ENCODE data around the gene CEP104. TPM values are rescaled to one million over a fixed set of nuclear protein-coding genes. Genes with fewer than 3 reads are reported as not detected.

The CEP104 gene
- total RNA-seq, 2 experiments from 2014 or later = 29.0 to 32.8 TPM

DNA sequence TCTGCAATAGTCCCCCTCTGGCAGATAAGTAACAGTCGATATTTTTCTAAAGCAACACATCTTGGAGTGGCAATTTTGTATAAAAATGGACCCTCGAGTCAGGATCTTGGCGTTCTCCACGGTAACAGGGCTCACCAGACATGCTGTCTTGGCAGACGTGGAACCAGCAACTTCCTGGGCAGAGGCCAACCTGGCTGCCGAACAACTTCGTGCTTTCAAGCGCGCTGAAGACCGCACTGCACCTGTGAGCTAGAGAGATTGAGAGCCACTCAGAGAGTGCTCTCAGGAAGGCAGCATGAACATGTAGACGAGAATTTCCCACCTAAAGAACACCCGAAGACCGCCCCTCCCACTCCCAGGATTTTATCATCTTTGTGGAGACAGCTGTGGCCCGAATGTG lies 35.7 kb upstream of the CEP104 start:
- H3K4me1 Mint-ChIP-seq (ENCODE audit: low read depth) = peaks cover 37% of the 10 kb centered on the region
- CTCF ChIA-PET = no interaction called here

DNA sequence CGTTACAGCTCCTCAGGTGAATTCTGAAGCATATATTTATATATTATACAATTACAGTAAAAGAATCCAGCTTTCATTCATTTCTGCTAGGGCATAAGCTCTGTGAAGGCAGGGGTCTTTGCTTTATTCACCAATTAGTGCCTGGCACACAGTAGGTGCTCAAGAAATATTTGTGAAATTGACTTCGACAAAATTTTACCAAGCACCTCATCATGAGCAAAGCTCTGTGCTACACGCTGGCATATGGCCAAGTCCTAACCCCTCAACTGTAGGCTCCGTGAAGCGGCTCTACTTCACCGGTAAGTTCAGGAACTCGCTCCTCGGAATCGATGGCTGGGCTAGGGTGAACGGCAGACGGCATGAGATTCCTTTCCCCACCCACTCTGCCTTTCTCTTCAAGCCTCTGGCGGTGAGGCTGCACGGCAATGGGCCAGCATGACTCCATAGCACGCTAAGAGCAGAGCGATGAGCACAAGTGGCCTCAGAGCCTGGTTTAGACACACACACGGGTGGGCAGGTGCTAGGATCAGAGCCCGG lies 34.4 kb upstream of the CEP104 start:
- no peak overlapping the region for H3K27ac Mint-ChIP-seq

More for the DNA sequence above, 35.7 kb upstream of the CEP104 start:
- H3K9me3 Mint-ChIP-seq = peaks cover 4% of the 10 kb centered on the region
- no peak for DNase-seq
- H3K27me3 Mint-ChIP-seq = no peaks in the 10 kb centered on the region
- intact Hi-C loops (cut with micrococcal nuclease) = no loop called here
- H3K27ac Mint-ChIP-seq = no peak overlapping the region
- POLR2A ChIA-PET = no interaction called here
- peaks cover 40% of the 10 kb centered on the region for H3K36me3 Mint-ChIP-seq
- H3K4me3 Mint-ChIP-seq = no peak overlapping the region

DNA sequence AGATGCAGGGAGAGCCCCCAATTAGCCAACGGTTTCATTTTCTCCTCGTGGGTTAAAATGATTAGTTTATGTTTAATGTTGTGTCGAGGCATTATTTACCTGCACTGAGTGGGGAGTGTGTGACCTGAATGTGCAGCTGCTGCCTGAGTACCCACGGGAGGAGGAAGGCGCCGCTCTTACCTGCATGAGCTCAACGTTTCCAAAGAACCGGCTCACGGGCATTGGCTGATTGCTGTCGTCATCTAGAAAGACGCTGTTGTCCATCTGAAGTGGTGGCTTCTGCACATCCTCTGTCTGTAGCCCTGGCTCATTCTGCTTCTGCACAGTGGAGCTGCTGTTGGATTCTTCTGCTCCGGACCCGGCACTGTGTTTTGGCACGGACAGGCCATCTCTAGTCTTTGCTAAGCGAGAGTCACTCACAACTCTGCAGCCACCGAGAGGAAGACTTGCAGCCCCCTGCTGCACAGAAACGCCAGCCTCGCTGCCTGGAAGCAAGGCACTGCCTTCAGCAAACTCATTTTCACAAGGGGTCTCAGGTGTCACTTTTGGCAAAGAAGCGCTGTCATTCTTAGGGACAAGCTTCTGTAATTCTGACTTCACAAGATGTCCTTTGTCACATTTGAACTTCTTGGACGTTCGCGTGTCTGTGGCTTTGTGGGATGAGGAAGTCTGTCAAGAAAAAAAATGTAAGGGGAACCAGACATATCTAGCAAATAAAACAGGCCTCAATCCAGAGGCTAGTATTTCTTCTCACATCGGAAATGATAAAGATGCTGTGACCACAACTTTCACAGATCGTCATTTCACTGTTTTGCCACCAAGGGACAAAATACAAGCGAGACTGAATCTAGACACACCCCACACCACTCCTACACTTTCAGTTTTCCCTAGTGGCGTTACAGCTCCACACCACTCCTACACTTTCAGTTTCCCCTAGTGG lies 33.6 kb upstream of the CEP104 start:
- H3K4me3 Mint-ChIP-seq = no peak overlapping the region
- H3K4me1 Mint-ChIP-seq (ENCODE audit: low read depth) = peaks cover 29% of the 10 kb centered on the region
- H3K27me3 Mint-ChIP-seq = no peaks in the 10 kb centered on the region
- peak overlapping the region; percentile 79 for H3K27ac Mint-ChIP-seq
- peak; percentile 38 for DNase-seq
- peaks cover 40% of the 10 kb centered on the region for H3K36me3 Mint-ChIP-seq
- no peaks in the 10 kb centered on the region for H3K9me3 Mint-ChIP-seq
- intact Hi-C loops (cut with micrococcal nuclease) = loop anchor here (1.0 kb wide), 1 partner anchor 10 kb away; the partner anchor contains the start of gene C1orf174
- CTCF ChIA-PET = interaction anchor here (0.6 to 2.0 kb wide), 2 partner anchors 10 to 16 kb away, joined by 3 to 13 read pairs; partner anchors contain the start of gene C1orf174
- POLR2A ChIA-PET = interaction anchor here (1.0 kb wide), 1 partner anchor 103 kb away, joined by 3 read pairs; no protein-coding TSS in a partner anchor

More for the DNA sequence above, 34.4 kb upstream of the CEP104 start:
- POLR2A ChIA-PET = no interaction called here
- peaks cover 40% of the 10 kb centered on the region for H3K36me3 Mint-ChIP-seq
- H3K27me3 Mint-ChIP-seq = no peaks in the 10 kb centered on the region
- H3K4me3 Mint-ChIP-seq = no peak overlapping the region
- peaks cover 33% of the 10 kb centered on the region for H3K4me1 Mint-ChIP-seq (ENCODE audit: low read depth)
- intact Hi-C loops (cut with micrococcal nuclease) = loop anchor here (1.0 kb wide), 1 partner anchor 9 kb away; the partner anchor contains the start of gene C1orf174
- no peaks in the 10 kb centered on the region for H3K9me3 Mint-ChIP-seq
- no peak for DNase-seq
- CTCF ChIA-PET = interaction anchor here (2.0 kb wide), 1 partner anchor 9 kb away, joined by 13 read pairs; the partner anchor contains the start of gene C1orf174

DNA sequence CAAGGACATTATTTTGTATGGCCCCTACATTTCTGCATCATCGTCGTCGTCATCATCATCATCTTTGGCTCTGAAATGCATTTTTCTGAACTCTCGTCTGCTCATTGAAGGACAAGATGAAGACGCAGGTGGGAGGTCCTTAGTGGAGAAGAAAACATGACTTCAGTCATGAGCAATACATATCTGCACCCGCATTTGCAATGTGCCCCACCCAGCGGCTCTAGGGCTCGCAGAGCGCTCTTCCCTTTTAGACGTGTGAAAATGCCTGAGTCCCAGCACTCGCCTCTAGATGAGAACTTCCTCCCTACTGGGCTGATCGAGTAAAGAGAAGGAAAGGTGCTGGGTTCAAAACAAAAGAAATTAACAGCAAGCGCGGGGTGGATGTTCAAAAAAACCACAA lies 32.9 kb upstream of the CEP104 start:
- ChIA-PET CTCF (interaction anchor here (0.6 to 2.0 kb wide), 2 partner anchors 11 to 17 kb away, joined by 3 to 13 read pairs; partner anchors contain the start of gene C1orf174), POLR2A (interaction anchor here (1.0 kb wide), 1 partner anchor 103 kb away, joined by 3 read pairs; no protein-coding TSS in a partner anchor)
- Mint-ChIP-seq H3K36me3 (peaks cover 41% of the 10 kb centered on the region), H3K27ac (peak overlapping the region; percentile 18), H3K9me3 (no peaks in the 10 kb centered on the region), H3K27me3 (no peaks in the 10 kb centered on the region), H3K4me1 (ENCODE audit: low read depth) (peaks cover 30% of the 10 kb centered on the region), H3K4me3 (peak overlapping the region; percentile 24)
- intact Hi-C loops (cut with micrococcal nuclease) = no loop called here
- peak; percentile 46 for DNase-seq

DNA sequence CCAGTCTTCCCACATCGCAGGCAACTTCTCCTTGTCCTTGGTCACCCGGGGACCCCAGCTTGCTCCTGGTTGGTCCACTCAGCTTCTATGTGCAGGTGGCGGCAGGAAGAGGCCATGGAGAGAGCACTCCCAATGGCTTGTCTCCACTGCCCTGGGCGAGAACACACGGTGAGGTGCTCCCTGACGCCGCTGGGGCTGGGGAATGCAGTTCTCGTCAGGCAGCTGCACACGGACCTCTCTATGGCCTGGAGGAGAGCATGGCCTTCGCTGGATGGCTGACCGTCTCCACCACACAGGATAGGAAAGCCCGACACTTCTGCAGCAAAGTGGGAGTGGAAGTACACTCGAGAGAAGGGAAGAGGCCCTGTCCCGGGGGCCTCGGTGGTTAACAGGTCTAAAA lies 31.3 kb upstream of the CEP104 start:
- Mint-ChIP-seq H3K9me3 (no peaks in the 10 kb centered on the region), H3K4me3 (no peak overlapping the region), H3K36me3 (peaks cover 50% of the 10 kb centered on the region), H3K27me3 (no peaks in the 10 kb centered on the region), H3K4me1 (ENCODE audit: low read depth) (peaks cover 31% of the 10 kb centered on the region), H3K27ac (no peak overlapping the region)
- intact Hi-C loops (cut with micrococcal nuclease) = no loop called here
- POLR2A ChIA-PET = no interaction called here
- CTCF ChIA-PET = no interaction called here
- DNase-seq = no peak

DNA sequence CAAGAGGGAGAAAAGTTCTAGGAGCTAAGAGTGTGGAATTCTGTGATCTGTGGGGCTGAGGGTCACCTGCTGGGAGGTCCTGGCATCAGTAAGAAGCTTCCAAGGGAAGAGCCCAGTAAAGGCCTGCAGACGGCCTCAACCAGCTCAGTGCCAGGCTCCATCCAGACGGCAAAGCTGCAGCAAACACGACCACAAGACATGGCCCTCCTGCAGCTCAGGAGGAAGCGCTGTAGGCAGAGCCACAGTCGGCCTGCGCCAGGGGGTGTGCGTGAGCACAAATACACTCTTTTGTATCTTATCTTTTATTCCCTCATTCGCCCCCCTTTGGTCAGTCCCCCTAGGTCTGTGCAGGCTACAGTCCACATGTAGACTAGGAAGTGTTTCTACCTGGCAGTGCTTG lies 29.7 kb upstream of the CEP104 start:
- POLR2A ChIA-PET = no interaction called here
- H3K4me1 Mint-ChIP-seq (ENCODE audit: low read depth) = peaks cover 23% of the 10 kb centered on the region
- DNase-seq = no peak
- no peaks in the 10 kb centered on the region for H3K9me3 Mint-ChIP-seq
- H3K36me3 Mint-ChIP-seq = peaks cover 48% of the 10 kb centered on the region
- H3K27ac Mint-ChIP-seq = no peak overlapping the region
- no peak overlapping the region for H3K4me3 Mint-ChIP-seq
- CTCF ChIA-PET = no interaction called here
- intact Hi-C loops (cut with micrococcal nuclease) = no loop called here
- H3K27me3 Mint-ChIP-seq = no peaks in the 10 kb centered on the region

DNA sequence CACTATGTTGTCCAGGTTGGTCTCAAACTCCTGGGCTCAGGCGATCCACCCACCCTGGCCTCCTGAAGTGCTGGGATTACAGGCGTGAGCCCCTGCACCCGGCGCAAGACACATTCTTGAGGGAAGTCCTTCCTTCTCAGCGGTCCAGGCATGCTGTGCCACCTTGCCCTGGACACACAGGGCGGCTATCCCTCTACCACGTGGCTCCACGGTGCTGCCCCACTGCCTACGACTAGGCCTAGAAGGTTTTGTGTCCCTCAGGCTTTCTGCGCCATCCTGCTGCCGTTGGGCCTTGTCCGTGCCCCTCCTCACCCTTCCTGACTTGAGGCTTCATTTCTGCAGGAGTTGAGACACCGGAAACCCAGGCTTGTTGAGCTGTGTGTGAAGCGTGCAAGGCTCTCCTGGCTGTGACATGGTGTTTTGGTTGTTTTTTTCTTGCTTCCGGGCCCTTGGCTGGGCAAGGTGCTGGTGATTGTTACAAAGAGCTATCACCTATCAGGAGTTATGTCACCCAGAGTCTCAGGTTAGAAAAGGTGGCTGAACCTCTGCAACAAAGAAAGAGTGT lies 29.2 kb upstream of the CEP104 start:
- H3K4me3 Mint-ChIP-seq = no peak overlapping the region
- CTCF ChIA-PET = no interaction called here
- no peak overlapping the region for H3K27ac Mint-ChIP-seq
- POLR2A ChIA-PET = interaction anchor here (1.1 kb wide), 1 partner anchor 13 kb away, joined by 3 read pairs; the partner anchor contains the start of gene C1orf174
- no peak for DNase-seq
- H3K36me3 Mint-ChIP-seq = peaks cover 46% of the 10 kb centered on the region
- peaks cover 19% of the 10 kb centered on the region for H3K4me1 Mint-ChIP-seq (ENCODE audit: low read depth)
- H3K27me3 Mint-ChIP-seq = no peaks in the 10 kb centered on the region
- intact Hi-C loops (cut with micrococcal nuclease) = no loop called here
- no peaks in the 10 kb centered on the region for H3K9me3 Mint-ChIP-seq

DNA sequence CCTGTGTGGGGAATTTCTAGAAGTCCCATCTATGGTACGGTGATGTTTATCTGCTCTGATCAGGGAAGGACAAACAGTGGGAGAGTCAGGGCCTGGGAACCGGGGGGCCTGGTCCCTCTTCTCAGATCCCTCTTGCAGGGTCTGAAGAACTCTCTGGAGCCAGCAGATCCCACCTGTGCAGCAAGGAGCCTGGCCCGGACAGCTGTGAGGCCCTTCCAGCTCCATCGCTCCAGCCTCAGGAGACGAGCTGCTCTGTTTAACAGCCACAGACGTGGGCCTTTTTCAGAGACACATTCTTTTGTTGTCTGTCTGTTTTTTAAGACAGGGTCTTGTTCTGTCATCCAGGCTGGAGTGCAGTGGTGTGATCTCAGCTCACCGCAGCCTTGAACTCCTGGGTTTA lies 28.6 kb upstream of the CEP104 start:
- Mint-ChIP-seq H3K4me3 (no peak overlapping the region), H3K36me3 (peaks cover 42% of the 10 kb centered on the region), H3K27me3 (no peaks in the 10 kb centered on the region), H3K27ac (no peak overlapping the region), H3K9me3 (no peaks in the 10 kb centered on the region), H3K4me1 (ENCODE audit: low read depth) (peaks cover 13% of the 10 kb centered on the region)
- intact Hi-C loops (cut with micrococcal nuclease) = no loop called here
- CTCF ChIA-PET = no interaction called here
- DNase-seq = no peak
- POLR2A ChIA-PET = interaction anchor here (1.1 kb wide), 1 partner anchor 14 kb away, joined by 3 read pairs; the partner anchor contains the start of gene C1orf174

DNA sequence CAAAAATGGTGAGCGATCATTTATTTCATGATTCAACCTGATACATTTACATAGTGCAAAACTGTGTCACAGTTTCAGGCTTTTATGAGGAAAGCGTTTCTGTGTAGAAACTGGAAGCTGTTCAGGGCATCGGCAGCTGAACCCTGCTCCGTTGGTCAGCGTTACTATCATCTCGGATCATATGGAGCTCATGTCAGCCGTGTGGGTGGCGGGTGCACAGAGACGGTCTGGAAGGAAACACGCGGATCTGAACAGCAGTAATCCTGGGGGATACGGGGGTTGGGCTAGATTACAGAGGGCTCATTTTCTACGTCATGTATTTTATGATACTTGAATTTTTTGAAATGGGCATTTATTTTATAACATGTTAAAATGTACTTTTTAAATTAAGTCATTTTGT lies 28.0 kb upstream of the CEP104 start:
- POLR2A ChIA-PET = interaction anchor here (1.1 kb wide), 1 partner anchor 15 kb away, joined by 3 read pairs; the partner anchor contains the start of gene C1orf174
- Mint-ChIP-seq H3K4me3 (no peak overlapping the region), H3K27me3 (no peaks in the 10 kb centered on the region), H3K27ac (no peak overlapping the region), H3K9me3 (no peaks in the 10 kb centered on the region), H3K4me1 (ENCODE audit: low read depth) (peaks cover 7% of the 10 kb centered on the region), H3K36me3 (peaks cover 35% of the 10 kb centered on the region)
- no peak for DNase-seq
- intact Hi-C loops (cut with micrococcal nuclease) = no loop called here
- CTCF ChIA-PET = interaction anchor here (1.2 kb wide), 1 partner anchor 27 kb away, joined by 3 read pairs; the partner anchor contains the start of gene DFFB

DNA sequence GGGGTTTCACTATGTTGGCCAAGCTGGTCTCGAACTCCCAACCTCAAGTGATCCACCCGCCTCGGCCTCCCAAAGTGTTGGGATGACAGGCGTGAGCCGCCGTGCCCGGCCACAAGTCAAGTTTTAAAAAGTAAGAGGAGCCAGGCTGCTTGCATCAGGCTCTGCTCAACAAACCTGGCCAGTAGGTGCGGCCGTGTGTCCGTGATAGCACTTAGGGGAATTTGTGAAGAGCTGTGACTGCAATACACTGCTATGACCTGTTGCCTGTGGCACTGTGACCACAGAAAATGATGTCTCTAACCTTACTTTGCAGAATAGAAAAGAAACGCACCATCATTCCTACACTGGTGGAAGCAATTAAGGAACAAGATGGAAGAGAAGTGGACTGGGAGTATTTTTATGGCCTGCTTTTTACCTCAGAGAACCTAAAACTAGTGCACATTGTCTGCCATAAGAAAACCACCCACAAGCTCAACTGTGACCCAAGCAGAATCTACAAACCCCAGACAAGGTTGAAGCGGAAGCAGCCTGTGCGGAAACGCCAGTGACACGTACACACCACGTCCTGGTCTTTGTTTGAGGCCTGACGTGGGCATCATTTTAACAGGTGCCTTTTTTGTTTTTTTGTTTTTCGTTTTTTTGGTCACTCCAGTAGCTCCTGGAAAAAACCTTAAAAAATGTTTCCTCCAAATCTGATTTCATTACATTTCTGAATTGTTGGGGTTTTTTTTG lies 26.3 kb upstream of the CEP104 start:
- H3K9me3 Mint-ChIP-seq = peaks cover 8% of the 10 kb centered on the region
- CTCF ChIA-PET = interaction anchor here (0.6 kb wide), 1 partner anchor 263 kb away, joined by 4 read pairs; no protein-coding TSS in a partner anchor
- peaks cover 2% of the 10 kb centered on the region for H3K4me1 Mint-ChIP-seq (ENCODE audit: low read depth)
- POLR2A ChIA-PET = interaction anchor here (1.0 kb wide), 1 partner anchor 12 kb away, joined by 3 read pairs; no protein-coding TSS in a partner anchor
- H3K27ac Mint-ChIP-seq = peak overlapping the region; percentile 23
- peaks cover 40% of the 10 kb centered on the region for H3K36me3 Mint-ChIP-seq
- no peak for DNase-seq
- intact Hi-C loops (cut with micrococcal nuclease) = no loop called here
- H3K4me3 Mint-ChIP-seq = no peak overlapping the region
- H3K27me3 Mint-ChIP-seq = no peaks in the 10 kb centered on the region

DNA sequence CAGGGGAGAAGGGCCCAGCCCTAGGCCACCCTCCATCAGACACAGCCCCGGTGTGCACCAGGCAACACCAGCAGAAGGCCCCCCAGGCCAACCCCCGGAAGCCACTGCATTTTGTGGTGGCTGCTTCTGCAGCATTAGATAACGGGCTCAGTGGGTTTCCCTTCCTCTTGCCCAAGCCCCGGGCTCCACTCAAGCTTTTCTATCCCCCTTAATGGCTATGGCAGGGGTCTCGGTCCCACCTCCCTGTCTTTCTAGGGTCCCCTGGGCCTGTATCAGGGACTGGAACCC lies 24.1 kb upstream of the CEP104 start:
- ChIA-PET CTCF (no interaction called here), POLR2A (no interaction called here)
- Mint-ChIP-seq H3K4me3 (no peak overlapping the region), H3K27ac (no peak overlapping the region), H3K9me3 (peaks cover 8% of the 10 kb centered on the region), H3K36me3 (peaks cover 33% of the 10 kb centered on the region), H3K27me3 (no peaks in the 10 kb centered on the region), H3K4me1 (ENCODE audit: low read depth) (peaks cover 2% of the 10 kb centered on the region)
- intact Hi-C loops (cut with micrococcal nuclease) = no loop called here
- DNase-seq = no peak
